ENCODE measurements around the gene METTL9.

The METTL9 gene

GRCh38 chr16:21650521-21650920 is 51.1 kb downstream of the METTL9 start:
- no peak for TF ChIP-seq POLR2A (IDR thresholded peaks at IDR 0.05; ENCODE audit: low read depth, low read length)
- DNase-seq (ENCODE audit: insufficient read length) (no peak), FAIRE-seq (no peak)

- FAIRE-seq = no peak
- TF ChIP-seq POLR2A (IDR thresholded peaks at IDR 0.05; ENCODE audit: low read depth, low read length) (no peak), POLR2AphosphoS5 (IDR thresholded peaks at IDR 0.05; ENCODE audit: low read depth, low read length) (no peak), TAF1 (IDR thresholded peaks at IDR 0.05; ENCODE audit: borderline replicate concordance, low read depth, low read length) (no peak)
- no peak for DNase-seq (ENCODE audit: insufficient read length)
Observed at GRCh38 chr16:21651515-21651914, 52.1 kb downstream of the METTL9 start.

GRCh38 chr16:21652453-21652852 is 53.1 kb downstream of the METTL9 start, which contains the start of gene IGSF6:
IGSF6 (minus strand) TSS chr16:21652608; CDS start chr16:21652598, 10 bp downstream.
- TF ChIP-seq POLR2AphosphoS5 (IDR thresholded peaks at IDR 0.05; ENCODE audit: low read depth, low read length) (no peak), TAF1 (IDR thresholded peaks at IDR 0.05; ENCODE audit: borderline replicate concordance, low read depth, low read length) (no peak), POLR2A (IDR thresholded peaks at IDR 0.05; ENCODE audit: low read depth, low read length) (no peak)
- FAIRE-seq = no peak

GRCh38 chr16:21653571-21653970 is 54.2 kb downstream of the METTL9 start:
- TF ChIP-seq TAF1 (IDR thresholded peaks at IDR 0.05; ENCODE audit: borderline replicate concordance, low read depth, low read length) (no peak), POLR2A (IDR thresholded peaks at IDR 0.05; ENCODE audit: low read depth, low read length) (no peak), POLR2AphosphoS5 (IDR thresholded peaks at IDR 0.05; ENCODE audit: low read depth, low read length) (no peak)
- FAIRE-seq = no peak
- no peak for DNase-seq (ENCODE audit: insufficient read length)

More at GRCh38 chr16:21652453-21652852, 53.1 kb downstream of the METTL9 start, which contains the start of gene IGSF6:
- DNase-seq (ENCODE audit: insufficient read length) = no peak

GRCh38 chr16:21654466-21654865 is 55.1 kb downstream of the METTL9 start:
- DNase-seq (ENCODE audit: insufficient read length) (no peak), FAIRE-seq (no peak)
- TF ChIP-seq POLR2A (IDR thresholded peaks at IDR 0.05; ENCODE audit: low read depth, low read length) = no peak
- TF ChIP-seq POLR2AphosphoS5 (IDR thresholded peaks at IDR 0.05; ENCODE audit: low read depth, low read length) = no peak
- TF ChIP-seq TAF1 (IDR thresholded peaks at IDR 0.05; ENCODE audit: borderline replicate concordance, low read depth, low read length) = no peak

GRCh38 chr16:21654881-21655280 is 55.5 kb downstream of the METTL9 start:
- FAIRE-seq (no peak), DNase-seq (ENCODE audit: insufficient read length) (no peak)
- no peak for TF ChIP-seq POLR2AphosphoS5 (IDR thresholded peaks at IDR 0.05; ENCODE audit: low read depth, low read length)
- no peak for TF ChIP-seq TAF1 (IDR thresholded peaks at IDR 0.05; ENCODE audit: borderline replicate concordance, low read depth, low read length)
- TF ChIP-seq POLR2A (IDR thresholded peaks at IDR 0.05; ENCODE audit: low read depth, low read length) = no peak

GRCh38 chr16:21656795-21657768 is 57.7 kb downstream of the METTL9 start:
- no peak for DNase-seq (ENCODE audit: insufficient read length)
- TF ChIP-seq TAF1 (IDR thresholded peaks at IDR 0.05; ENCODE audit: borderline replicate concordance, low read depth, low read length) (no peak), POLR2AphosphoS5 (IDR thresholded peaks at IDR 0.05; ENCODE audit: low read depth, low read length) (no peak), POLR2A (IDR thresholded peaks at IDR 0.05; ENCODE audit: low read depth, low read length) (no peak)
- peak; percentile 83 for FAIRE-seq

- FAIRE-seq (no peak), DNase-seq (ENCODE audit: insufficient read length) (no peak)
- no peak for TF ChIP-seq POLR2AphosphoS5 (IDR thresholded peaks at IDR 0.05; ENCODE audit: low read depth, low read length)
- no peak for TF ChIP-seq POLR2A (IDR thresholded peaks at IDR 0.05; ENCODE audit: low read depth, low read length)
- no peak for TF ChIP-seq TAF1 (IDR thresholded peaks at IDR 0.05; ENCODE audit: borderline replicate concordance, low read depth, low read length)
Observed at GRCh38 chr16:21659124-21659523, 59.7 kb downstream of the METTL9 start.

GRCh38 chr16:21663889-21664647 is 64.7 kb downstream of the METTL9 start, which contains the start of gene OTOA:
OTOA (plus strand) TSS chr16:21663968; CDS start chr16:21678515, 14,547 bp downstream.
- DNase-seq (ENCODE audit: insufficient read length) (no peak), FAIRE-seq (no peak)
- TF ChIP-seq POLR2AphosphoS5 (IDR thresholded peaks at IDR 0.05; ENCODE audit: low read depth, low read length) (no peak), POLR2A (IDR thresholded peaks at IDR 0.05; ENCODE audit: low read depth, low read length) (no peak), TAF1 (IDR thresholded peaks at IDR 0.05; ENCODE audit: borderline replicate concordance, low read depth, low read length) (no peak)

- TF ChIP-seq POLR2AphosphoS5 (IDR thresholded peaks at IDR 0.05; ENCODE audit: low read depth, low read length) (no peak), TAF1 (IDR thresholded peaks at IDR 0.05; ENCODE audit: borderline replicate concordance, low read depth, low read length) (no peak), POLR2A (IDR thresholded peaks at IDR 0.05; ENCODE audit: low read depth, low read length) (no peak)
- FAIRE-seq (no peak), DNase-seq (ENCODE audit: insufficient read length) (no peak)
Observed at GRCh38 chr16:21664801-21665492, 65.6 kb downstream of the METTL9 start.

- TF ChIP-seq TAF1 (IDR thresholded peaks at IDR 0.05; ENCODE audit: borderline replicate concordance, low read depth, low read length) = no peak
- no peak for TF ChIP-seq POLR2AphosphoS5 (IDR thresholded peaks at IDR 0.05; ENCODE audit: low read depth, low read length)
- TF ChIP-seq POLR2A (IDR thresholded peaks at IDR 0.05; ENCODE audit: low read depth, low read length) = no peak
- DNase-seq (ENCODE audit: insufficient read length) = no peak
- no peak for FAIRE-seq
Observed at GRCh38 chr16:21666772-21667171, 67.4 kb downstream of the METTL9 start.
